Activated naive CD4-positive, alpha-beta T cell treated with anti-CD3 and anti-CD28 coated beads for 36 hours (primary cell): Measurements from ENCODE around the gene PCED1B. TPM values are rescaled to one million over a fixed set of nuclear protein-coding genes. Genes with fewer than 3 reads are reported as not detected.
A peak's percentile ranks its signal among the peaks of the same experiment; 100 is the strongest.

Experiments
- CTCF ChIA-PET: fragments of 350-600 bp; sonication (Branson Sonifier 250); formaldehyde crosslinking; loops from one replicate; lab custom pipeline; 2021; ENCODE audit warnings: antibody characterized with exemption; lab: Charles Lee
- DNase-seq: peaks from one replicate; pipeline ENCODE4 v3.0.0-alpha.2; 2020
- H3K27ac Mint-ChIP-seq: one replicate; pipeline ENCODE4 v1.8.0; 2021; ENCODE audit warnings: mild to moderate bottlenecking, mixed read lengths
- H3K27me3 Mint-ChIP-seq: one replicate; pipeline ENCODE4 v1.8.0; 2021; ENCODE audit warnings: low read depth, mixed read lengths
- H3K36me3 Mint-ChIP-seq: one replicate; pipeline ENCODE4 v1.8.0; 2021; ENCODE audit warnings: low read depth, mixed read lengths
- H3K4me1 Mint-ChIP-seq: one replicate; pipeline ENCODE4 v1.8.0; 2021; ENCODE audit warnings: low read depth, mixed read lengths
- H3K4me3 Mint-ChIP-seq: one replicate; pipeline ENCODE4 v1.8.0; 2021; ENCODE audit warnings: mild to moderate bottlenecking, moderate library complexity, mixed read lengths
- H3K9me3 Mint-ChIP-seq: one replicate; pipeline ENCODE4 v1.8.0; 2021; ENCODE audit warnings: mixed read lengths
- intact Hi-C: fragments of 100-400 bp; cut with micrococcal nuclease; formaldehyde crosslinking; loops from one replicate; pipeline ENCODE4 v1.15.1; 2023
- total RNA-seq, 2 experiments: library from RNA; stranded (reverse); gene quantifications; one replicate each; pipeline ENCODE4 v1.2.3, GENCODE V29; 2021

The PCED1B gene
- total RNA-seq, 2 experiments from 2014 or later = 138 to 143 TPM

DNA sequence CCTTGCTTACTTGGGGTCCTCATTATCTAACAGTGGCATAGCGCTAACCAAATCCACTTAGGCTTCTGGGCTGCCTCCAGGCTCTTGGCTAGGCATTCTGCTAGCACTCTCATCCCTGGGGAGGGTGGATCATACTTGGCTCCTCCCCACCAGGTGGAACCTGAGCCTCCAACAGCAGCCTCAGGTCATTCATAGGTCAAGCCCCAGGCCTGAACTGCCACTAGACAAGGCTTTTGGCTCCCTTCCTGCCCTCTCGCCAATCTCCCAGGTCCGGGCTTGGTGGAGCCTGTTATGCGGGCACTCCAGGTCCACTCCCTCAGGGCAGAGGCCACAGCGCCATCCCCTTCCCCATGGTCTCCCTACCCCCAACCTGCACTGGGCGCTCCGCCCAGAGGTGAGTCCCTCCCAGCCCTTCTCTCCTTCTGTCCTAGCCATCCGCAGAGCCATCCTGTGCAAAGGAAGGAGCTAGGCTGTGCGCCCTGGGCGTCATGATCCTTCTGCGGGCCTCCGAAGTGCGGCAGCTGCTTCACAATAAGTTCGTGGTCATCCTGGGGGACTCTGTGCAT lies 155.2 kb downstream of the PCED1B start:
- intact Hi-C loops = loop anchor here (5.0 kb wide), 1 partner anchor 38 kb away; no protein-coding TSS in a partner anchor
- CTCF ChIA-PET = interaction anchor here (0.6 kb wide), 1 partner anchor 41 kb away, joined by 4 read pairs; no protein-coding TSS in a partner anchor
- Mint-ChIP-seq H3K27ac (peak overlapping the region; percentile 41), H3K27me3 (no peaks in the 10 kb centered on the region), H3K4me1 (peaks cover 79% of the 10 kb centered on the region), H3K4me3 (no peak overlapping the region), H3K36me3 (peaks cover 89% of the 10 kb centered on the region), H3K9me3 (peaks cover 19% of the 10 kb centered on the region)
- DNase-seq = no peak

DNA sequence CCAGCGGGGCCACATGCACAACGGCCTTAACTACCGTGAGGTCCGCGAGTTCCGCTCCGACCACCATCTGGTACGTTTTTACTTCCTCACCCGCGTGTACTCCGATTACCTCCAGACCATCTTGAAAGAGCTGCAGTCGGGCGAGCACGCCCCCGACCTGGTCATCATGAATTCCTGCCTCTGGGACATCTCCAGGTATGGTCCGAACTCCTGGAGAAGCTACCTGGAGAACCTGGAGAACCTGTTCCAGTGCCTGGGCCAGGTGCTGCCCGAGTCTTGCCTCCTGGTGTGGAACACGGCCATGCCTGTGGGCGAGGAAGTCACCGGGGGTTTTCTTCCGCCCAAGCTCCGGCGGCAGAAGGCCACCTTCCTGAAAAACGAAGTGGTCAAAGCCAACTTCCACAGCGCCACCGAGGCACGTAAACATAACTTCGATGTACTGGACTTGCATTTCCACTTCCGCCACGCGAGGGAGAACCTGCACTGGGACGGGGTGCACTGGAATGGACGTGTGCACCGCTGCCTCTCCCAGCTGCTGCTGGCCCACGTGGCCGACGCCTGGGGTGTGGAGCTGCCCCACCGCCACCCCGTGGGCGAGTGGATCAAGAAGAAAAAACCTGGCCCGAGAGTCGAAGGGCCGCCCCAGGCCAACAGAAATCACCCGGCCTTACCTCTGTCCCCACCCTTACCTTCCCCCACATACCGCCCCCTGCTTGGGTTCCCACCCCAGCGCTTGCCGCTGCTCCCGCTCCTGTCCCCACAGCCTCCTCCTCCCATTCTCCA lies 156.0 kb downstream of the PCED1B start:
- H3K4me3 Mint-ChIP-seq = no peak overlapping the region
- CTCF ChIA-PET = no interaction called here
- peaks cover 74% of the 10 kb centered on the region for H3K4me1 Mint-ChIP-seq
- peaks cover 19% of the 10 kb centered on the region for H3K9me3 Mint-ChIP-seq
- DNase-seq = no peak
- no peaks in the 10 kb centered on the region for H3K27me3 Mint-ChIP-seq
- peak overlapping the region; percentile 77 for H3K27ac Mint-ChIP-seq
- intact Hi-C loops = loop anchor here (5.0 kb wide), 1 partner anchor 37 kb away; no protein-coding TSS in a partner anchor
- peaks cover 87% of the 10 kb centered on the region for H3K36me3 Mint-ChIP-seq

DNA sequence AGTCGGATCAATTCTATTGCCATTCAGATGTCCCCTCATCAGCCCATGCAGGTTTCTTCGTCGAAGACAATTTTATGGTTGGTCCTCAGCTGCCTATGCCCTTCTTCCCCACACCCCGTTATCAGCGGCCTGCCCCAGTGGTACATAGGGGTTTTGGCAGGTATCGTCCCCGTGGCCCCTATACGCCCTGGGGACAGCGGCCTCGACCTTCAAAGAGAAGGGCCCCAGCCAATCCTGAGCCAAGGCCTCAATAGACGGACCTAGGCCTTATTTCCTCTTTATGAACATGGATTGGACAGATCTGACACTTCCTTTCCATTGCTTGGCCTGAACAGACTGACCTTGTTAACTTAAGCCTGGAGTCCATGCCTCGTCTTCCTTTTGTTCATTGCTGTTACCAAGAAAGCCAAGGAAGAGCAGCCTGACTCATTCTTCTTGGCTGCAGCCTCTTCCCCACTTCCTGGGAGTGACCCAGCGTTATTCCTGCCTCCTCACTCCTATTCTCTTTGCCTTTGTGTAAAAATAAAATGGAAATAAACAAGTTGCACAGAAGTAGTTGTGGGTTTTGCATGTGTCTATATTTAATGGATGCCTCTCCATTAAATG lies 156.8 kb downstream of the PCED1B start:
- no peak for DNase-seq
- Mint-ChIP-seq H3K4me1 (peaks cover 68% of the 10 kb centered on the region), H3K36me3 (peaks cover 80% of the 10 kb centered on the region), H3K27ac (peak overlapping the region; percentile 77), H3K4me3 (no peak overlapping the region), H3K27me3 (no peaks in the 10 kb centered on the region), H3K9me3 (peaks cover 19% of the 10 kb centered on the region)
- CTCF ChIA-PET = no interaction called here
- intact Hi-C loops = loop anchor here (5.0 kb wide), 1 partner anchor 36 kb away; no protein-coding TSS in a partner anchor

DNA sequence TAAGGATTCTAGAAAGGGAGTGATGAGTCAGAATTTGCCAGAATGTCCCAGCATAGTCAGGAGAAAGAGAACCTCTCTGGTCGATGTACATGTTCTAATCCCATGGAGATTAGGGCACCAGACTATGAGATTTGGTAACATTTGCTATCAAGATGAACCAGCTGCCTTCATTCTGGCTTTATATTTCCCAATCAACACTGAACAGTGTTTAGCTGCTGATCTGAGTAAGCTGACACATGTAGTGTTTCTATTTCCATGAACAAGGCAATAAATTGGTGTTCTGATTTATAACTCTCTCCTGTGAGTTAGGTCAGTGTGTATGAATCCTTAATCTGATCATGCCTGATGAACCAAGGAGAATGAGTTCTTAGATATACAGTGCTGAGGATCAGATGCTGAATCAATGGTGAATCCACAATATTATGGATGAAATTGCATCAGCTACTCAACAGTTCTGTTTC lies 158.4 kb downstream of the PCED1B start:
- Mint-ChIP-seq H3K9me3 (peaks cover 18% of the 10 kb centered on the region), H3K27ac (peak overlapping the region; percentile 65), H3K27me3 (no peaks in the 10 kb centered on the region), H3K4me3 (no peak overlapping the region), H3K4me1 (peaks cover 64% of the 10 kb centered on the region), H3K36me3 (peaks cover 75% of the 10 kb centered on the region)
- intact Hi-C loops = loop anchor here (5.0 kb wide), 1 partner anchor 35 kb away; no protein-coding TSS in a partner anchor
- no peak for DNase-seq
- CTCF ChIA-PET = interaction anchor here (2.5 kb wide), 1 partner anchor 160 kb away, joined by 7 read pairs; no protein-coding TSS in a partner anchor

DNA sequence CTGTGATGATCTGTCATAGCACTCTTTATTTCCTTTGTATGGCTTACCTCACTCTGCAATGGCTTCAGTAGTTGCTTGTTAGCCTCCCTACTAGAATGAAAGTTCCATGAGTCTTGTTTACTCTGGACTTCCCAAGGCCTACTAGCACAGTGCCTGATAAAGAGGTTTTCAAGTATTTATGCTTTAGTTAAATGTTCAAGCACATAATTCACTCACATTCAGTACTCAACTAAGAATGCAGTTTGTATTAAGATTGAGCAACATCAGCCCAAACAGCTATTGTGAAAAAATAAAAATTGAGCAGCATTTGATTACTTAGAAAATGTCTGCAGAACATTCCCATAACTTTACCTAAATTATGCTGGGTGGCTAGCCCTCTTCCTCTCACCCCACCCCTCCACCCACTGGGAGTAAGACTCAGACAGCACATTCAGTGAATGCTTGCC lies 159.3 kb downstream of the PCED1B start:
- intact Hi-C loops = loop anchor here (5.0 kb wide), 1 partner anchor 34 kb away; no protein-coding TSS in a partner anchor
- no peaks in the 10 kb centered on the region for H3K27me3 Mint-ChIP-seq
- H3K9me3 Mint-ChIP-seq = peaks cover 15% of the 10 kb centered on the region
- peaks cover 69% of the 10 kb centered on the region for H3K36me3 Mint-ChIP-seq
- CTCF ChIA-PET = interaction anchor here (2.5 kb wide), 1 partner anchor 159 kb away, joined by 7 read pairs; no protein-coding TSS in a partner anchor
- peak overlapping the region; percentile 65 for H3K27ac Mint-ChIP-seq
- H3K4me1 Mint-ChIP-seq = peaks cover 58% of the 10 kb centered on the region
- H3K4me3 Mint-ChIP-seq = no peak overlapping the region
- no peak for DNase-seq

DNA sequence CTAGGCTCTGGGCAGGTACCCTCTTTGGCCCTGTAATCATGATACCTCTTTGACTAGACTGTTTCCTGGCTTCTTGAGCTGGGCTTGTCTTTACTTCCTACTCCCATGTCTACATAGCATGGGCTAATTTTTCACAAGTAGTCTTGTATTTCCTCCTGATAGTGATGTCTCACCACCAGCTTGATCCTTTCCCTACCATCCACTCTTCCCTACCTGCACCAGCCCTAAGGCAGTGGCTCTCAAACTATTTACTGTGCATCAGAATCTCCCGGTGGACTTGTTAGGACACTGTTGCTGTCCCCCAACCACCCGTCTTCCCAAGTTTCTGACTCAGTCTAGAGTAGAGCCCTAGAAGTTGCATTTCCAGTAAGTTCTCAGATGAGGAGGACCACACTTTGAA lies 163.0 kb downstream of the PCED1B start:
- CTCF ChIA-PET = interaction anchor here (1.0 to 1.6 kb wide), 2 partner anchors 16 to 35 kb away, joined by 3 to 7 read pairs; no protein-coding TSS in a partner anchor
- no peak for DNase-seq
- peaks cover 30% of the 10 kb centered on the region for H3K4me1 Mint-ChIP-seq
- intact Hi-C loops = no loop called here
- no peaks in the 10 kb centered on the region for H3K27me3 Mint-ChIP-seq
- no peak overlapping the region for H3K27ac Mint-ChIP-seq
- H3K9me3 Mint-ChIP-seq = no peaks in the 10 kb centered on the region
- H3K4me3 Mint-ChIP-seq = no peak overlapping the region
- H3K36me3 Mint-ChIP-seq = peaks cover 59% of the 10 kb centered on the region

DNA sequence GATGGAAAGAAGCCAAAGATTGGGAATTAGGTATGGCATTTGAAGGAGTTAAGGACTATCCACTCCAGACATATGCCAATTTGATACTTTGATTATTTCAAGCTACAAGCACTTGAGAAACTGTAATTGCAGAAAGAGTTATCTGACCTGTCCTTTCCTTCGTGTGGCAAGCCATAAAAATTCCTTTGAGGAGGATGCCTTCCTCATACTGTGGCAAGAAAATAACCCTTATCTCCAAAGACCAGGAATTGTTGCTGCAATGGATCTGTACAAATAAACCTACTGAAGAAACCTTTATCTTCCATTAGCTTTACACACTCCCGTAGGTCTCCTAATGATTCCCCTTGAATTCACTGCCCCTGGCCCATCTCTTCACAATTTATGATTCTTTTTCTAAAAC lies 165.4 kb downstream of the PCED1B start:
- Mint-ChIP-seq H3K27me3 (no peaks in the 10 kb centered on the region), H3K27ac (no peak overlapping the region), H3K36me3 (peaks cover 52% of the 10 kb centered on the region), H3K9me3 (peaks cover under 1% of the 10 kb centered on the region), H3K4me3 (no peak overlapping the region), H3K4me1 (peaks cover 11% of the 10 kb centered on the region)
- intact Hi-C loops = no loop called here
- DNase-seq = no peak
- CTCF ChIA-PET = interaction anchor here (1.0 kb wide), 1 partner anchor 20 kb away, joined by 3 read pairs; no protein-coding TSS in a partner anchor

DNA sequence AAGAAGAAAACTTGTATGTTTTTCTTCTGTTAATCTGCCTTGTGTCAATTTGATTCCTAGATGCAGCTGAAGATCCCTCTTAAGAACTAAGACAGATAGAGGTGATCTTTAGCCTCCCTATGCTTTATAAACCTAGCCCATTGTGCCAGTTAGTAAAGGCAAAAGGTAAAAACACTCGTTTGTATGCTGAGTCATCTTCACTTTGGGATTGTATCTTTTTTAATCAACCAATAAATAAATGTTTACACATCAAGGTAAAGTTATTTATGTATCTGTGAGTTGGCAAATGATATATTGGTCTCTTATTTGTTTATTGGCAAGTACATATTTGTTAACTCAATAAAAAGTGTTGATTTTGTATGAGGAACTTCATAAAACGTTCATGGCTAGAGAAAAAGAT lies 166.2 kb downstream of the PCED1B start:
- CTCF ChIA-PET = interaction anchor here (1.0 kb wide), 1 partner anchor 19 kb away, joined by 3 read pairs; no protein-coding TSS in a partner anchor
- intact Hi-C loops = no loop called here
- H3K9me3 Mint-ChIP-seq = peaks cover 8% of the 10 kb centered on the region
- H3K4me3 Mint-ChIP-seq = no peak overlapping the region
- H3K36me3 Mint-ChIP-seq = peaks cover 57% of the 10 kb centered on the region
- no peaks in the 10 kb centered on the region for H3K27me3 Mint-ChIP-seq
- no peak overlapping the region for H3K27ac Mint-ChIP-seq
- peaks cover 8% of the 10 kb centered on the region for H3K4me1 Mint-ChIP-seq
- no peak for DNase-seq

DNA sequence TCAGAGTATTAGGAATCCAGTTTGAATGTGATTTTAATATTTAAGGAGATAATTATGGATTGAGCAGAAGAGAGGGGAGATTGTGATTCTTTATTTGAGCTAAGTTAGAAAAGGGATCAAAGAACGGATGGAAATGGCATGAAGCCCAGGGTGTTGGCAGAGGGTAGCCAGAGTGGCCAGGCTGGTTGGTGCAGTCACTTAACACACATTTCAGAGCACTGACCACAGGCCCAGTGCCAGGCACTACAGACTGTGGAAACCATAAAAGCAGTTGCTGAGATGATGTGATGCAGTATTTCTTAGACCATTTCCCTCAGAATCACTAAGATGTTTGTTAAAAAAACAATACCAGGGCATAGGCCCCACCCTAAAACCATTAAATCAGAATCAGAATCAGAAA lies 168.0 kb downstream of the PCED1B start:
- Mint-ChIP-seq H3K27ac (no peak overlapping the region), H3K27me3 (no peaks in the 10 kb centered on the region), H3K4me1 (peaks cover 4% of the 10 kb centered on the region), H3K4me3 (no peak overlapping the region), H3K36me3 (peaks cover 66% of the 10 kb centered on the region), H3K9me3 (peaks cover 22% of the 10 kb centered on the region)
- CTCF ChIA-PET = no interaction called here
- DNase-seq = no peak
- intact Hi-C loops = no loop called here

DNA sequence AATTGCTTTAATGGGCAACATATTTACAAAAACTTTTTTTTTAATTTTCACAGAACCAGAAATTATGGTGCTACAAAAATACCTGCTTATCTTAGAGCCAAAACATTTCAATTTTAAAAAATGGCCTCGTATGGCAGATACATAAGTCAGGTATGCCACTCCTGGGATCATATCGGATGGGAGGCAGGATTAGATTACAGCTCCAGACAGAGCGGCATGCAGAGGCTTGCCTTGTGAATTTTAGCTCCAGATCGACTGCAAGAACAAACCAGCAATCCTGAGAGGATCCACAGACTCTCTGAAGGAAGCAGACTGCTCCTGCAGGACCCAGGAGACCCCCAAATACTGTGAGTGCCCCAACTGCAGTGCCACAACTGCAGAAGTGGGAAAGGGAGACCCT lies 169.7 kb downstream of the PCED1B start:
- Mint-ChIP-seq H3K4me1 (peaks cover 8% of the 10 kb centered on the region), H3K27ac (no peak overlapping the region), H3K36me3 (peaks cover 68% of the 10 kb centered on the region), H3K27me3 (no peaks in the 10 kb centered on the region), H3K4me3 (no peak overlapping the region), H3K9me3 (peaks cover 31% of the 10 kb centered on the region)
- CTCF ChIA-PET = interaction anchor here (0.7 kb wide), 2 partner anchors 66 to 946 kb away, joined by 3 read pairs; no protein-coding TSS in a partner anchor
- intact Hi-C loops = no loop called here
- DNase-seq = no peak

DNA sequence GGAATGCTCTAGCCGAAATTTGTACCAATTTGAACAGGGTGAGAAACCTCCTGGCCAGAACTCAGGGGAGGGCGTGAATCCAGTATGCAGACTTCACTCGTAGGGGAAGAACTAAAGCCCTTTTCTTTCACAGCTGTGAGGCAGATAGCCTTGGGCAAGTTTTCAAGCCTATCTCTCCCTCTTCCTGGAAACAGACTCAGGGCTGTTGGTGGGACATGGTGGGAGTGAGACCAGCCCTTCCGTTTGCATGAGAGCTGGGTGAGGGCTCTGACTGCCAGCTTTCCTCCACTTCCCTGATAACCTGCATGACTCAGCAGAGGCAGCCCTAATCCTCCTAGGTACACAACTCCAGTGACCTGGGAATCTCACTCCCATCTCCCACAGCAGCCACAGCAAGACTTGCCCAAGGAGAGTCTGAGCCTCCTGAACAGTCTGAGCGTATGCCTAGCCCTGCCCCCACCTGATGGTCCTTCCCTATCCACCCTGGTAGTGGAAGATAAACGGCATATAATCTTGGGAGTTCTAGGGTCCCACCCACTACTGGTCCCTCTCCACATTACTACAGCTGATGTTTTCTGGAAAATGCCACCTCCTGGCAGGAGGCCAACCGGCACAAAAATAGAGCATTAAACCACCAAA lies 170.4 kb downstream of the PCED1B start:
- Mint-ChIP-seq H3K4me3 (no peak overlapping the region), H3K4me1 (peaks cover 6% of the 10 kb centered on the region), H3K9me3 (peaks cover 36% of the 10 kb centered on the region), H3K36me3 (peaks cover 62% of the 10 kb centered on the region), H3K27ac (no peak overlapping the region), H3K27me3 (no peaks in the 10 kb centered on the region)
- CTCF ChIA-PET = interaction anchor here (0.7 to 1.3 kb wide), 2 partner anchors 16 to 65 kb away, joined by 3 to 6 read pairs; no protein-coding TSS in a partner anchor
- intact Hi-C loops = no loop called here
- no peak for DNase-seq
